ENCODE results near the gene APLP2.

APLP2 gene

GRCh38 chr11:130179396-130180306 lies 110.0 kb downstream of the APLP2 start:
- Histone ChIP-seq H2BK15ac (ENCODE audit: low read depth, poor library complexity, severe bottlenecking) (no peak overlapping the region), H3K36me3 (ENCODE audit: control insufficient read depth in 1 of 2, insufficient read depth in 2 of 2, low read depth in 1 of 2, low read length in 2 of 2) (no peaks in the 10 kb centered on the region), H2AK5ac (ENCODE audit: low read length, severe bottlenecking) (no peak overlapping the region), H2BK12ac (ENCODE audit: low read length in 2 of 2) (no peak overlapping the region), H3K27me3 (ENCODE audit: control insufficient read depth in 1 of 2, insufficient read depth in 1 of 2, low read length in 2 of 2) (peaks cover 3 to 7% of the 10 kb centered on the region in 2 experiments), H2BK5ac (ENCODE audit: low read depth, low read length, poor library complexity, severe bottlenecking) (no peak overlapping the region), H3K4me3 (ENCODE audit: insufficient read depth in 1 of 2, low read depth in 1 of 2, low read length in 2 of 2) (no peak overlapping the region), H3K4ac (ENCODE audit: low read depth in 1 of 2, low read length in 2 of 2) (no peak overlapping the region), H3K27ac (ENCODE audit: low read length, poor library complexity, severe bottlenecking) (no peak overlapping the region), H3K9ac (ENCODE audit: low read length) (no peak overlapping the region), H4K8ac (ENCODE audit: low read length) (no peak overlapping the region), H2BK120ac (ENCODE audit: low read depth, low read length) (no peak overlapping the region), H2AFZ (ENCODE audit: low read depth, low read length) (no peak overlapping the region), H3K18ac (ENCODE audit: low read depth in 1 of 2, low read length in 2 of 2) (no peak overlapping the region), H4K91ac (ENCODE audit: low read length) (no peak overlapping the region), H3K9me3 (ENCODE audit: control insufficient read depth, low read length) (peaks cover 5% of the 10 kb centered on the region), H3K79me1 (replicated peaks; ENCODE audit: low read length, poor library complexity, severe bottlenecking) (no peaks in the 10 kb centered on the region), H3K23ac (ENCODE audit: low read length in 2 of 2) (no peak overlapping the region), H3K4me1 (ENCODE audit: control insufficient read depth, insufficient read depth, low read depth, low read length) (peaks cover 23% of the 10 kb centered on the region), H3K4me2 (ENCODE audit: low read length, poor library complexity, severe bottlenecking) (no peak overlapping the region), H3K14ac (ENCODE audit: low read length in 2 of 2) (no peak overlapping the region)
- WGBS: 90% methylated on average over 21 of the region's 21 CpGs
- no peak for DNase-seq

GRCh38 chr11:130180491-130180890 lies 110.8 kb downstream of the APLP2 start:
- Histone ChIP-seq H3K9me3 (ENCODE audit: control insufficient read depth, low read length) (no peaks in the 10 kb centered on the region), H3K4me3 (ENCODE audit: insufficient read depth in 1 of 2, low read depth in 1 of 2, low read length in 2 of 2) (no peak overlapping the region), H2BK5ac (ENCODE audit: low read depth, low read length, poor library complexity, severe bottlenecking) (no peak overlapping the region), H2BK120ac (ENCODE audit: low read depth, low read length) (no peak overlapping the region), H3K9ac (ENCODE audit: low read length) (no peak overlapping the region), H4K8ac (ENCODE audit: low read length) (no peak overlapping the region), H3K27ac (ENCODE audit: low read length, poor library complexity, severe bottlenecking) (no peak overlapping the region), H3K14ac (ENCODE audit: low read length in 2 of 2) (no peak overlapping the region), H2AFZ (ENCODE audit: low read depth, low read length) (no peak overlapping the region), H3K36me3 (ENCODE audit: control insufficient read depth in 1 of 2, insufficient read depth in 2 of 2, low read depth in 1 of 2, low read length in 2 of 2) (no peaks in the 10 kb centered on the region), H3K4me2 (ENCODE audit: low read length, poor library complexity, severe bottlenecking) (no peak overlapping the region), H2BK15ac (ENCODE audit: low read depth, poor library complexity, severe bottlenecking) (no peak overlapping the region), H2BK12ac (ENCODE audit: low read length in 2 of 2) (no peak overlapping the region), H3K18ac (ENCODE audit: low read depth in 1 of 2, low read length in 2 of 2) (no peak overlapping the region), H4K91ac (ENCODE audit: low read length) (no peak overlapping the region), H3K4ac (ENCODE audit: low read depth in 1 of 2, low read length in 2 of 2) (no peak overlapping the region), H2AK5ac (ENCODE audit: low read length, severe bottlenecking) (no peak overlapping the region), H3K23ac (ENCODE audit: low read length in 2 of 2) (no peak overlapping the region), H3K27me3 (ENCODE audit: control insufficient read depth in 1 of 2, insufficient read depth in 1 of 2, low read length in 2 of 2) (peaks cover 0 to 4% of the 10 kb centered on the region in 2 experiments), H3K79me1 (replicated peaks; ENCODE audit: low read length, poor library complexity, severe bottlenecking) (no peaks in the 10 kb centered on the region), H3K4me1 (ENCODE audit: control insufficient read depth, insufficient read depth, low read depth, low read length) (peaks cover 23% of the 10 kb centered on the region)
- WGBS: 78% methylated on average over 3 of the region's 4 CpGs
- no peak for DNase-seq

GRCh38 chr11:130180896-130181294 lies 111.2 kb downstream of the APLP2 start:
- WGBS: 86% methylated on average over 8 of the region's 8 CpGs
- H2BK120ac ChIP-seq (ENCODE audit: low read depth, low read length): no peak overlapping the region

GRCh38 chr11:130181295-130182272 lies 111.9 kb downstream of the APLP2 start:
- H3K9me3 ChIP-seq (ENCODE audit: control insufficient read depth, low read length): no peaks in the 10 kb centered on the region
- H2BK5ac ChIP-seq (ENCODE audit: low read depth, low read length, poor library complexity, severe bottlenecking): no peak overlapping the region
- WGBS: 81% methylated on average over 8 of the region's 11 CpGs

More at GRCh38 chr11:130180896-130181294, 111.2 kb downstream of the APLP2 start:
- Histone ChIP-seq H3K4me2 (ENCODE audit: low read length, poor library complexity, severe bottlenecking) (no peak overlapping the region), H3K79me1 (replicated peaks; ENCODE audit: low read length, poor library complexity, severe bottlenecking) (no peaks in the 10 kb centered on the region), H4K8ac (ENCODE audit: low read length) (no peak overlapping the region), H2AK5ac (ENCODE audit: low read length, severe bottlenecking) (peak overlapping the region; percentile 9), H3K18ac (ENCODE audit: low read depth in 1 of 2, low read length in 2 of 2) (no peak overlapping the region), H3K27ac (ENCODE audit: low read length, poor library complexity, severe bottlenecking) (no peak overlapping the region), H2BK12ac (ENCODE audit: low read length in 2 of 2) (no peak overlapping the region), H3K36me3 (ENCODE audit: control insufficient read depth in 1 of 2, insufficient read depth in 2 of 2, low read depth in 1 of 2, low read length in 2 of 2) (no peaks in the 10 kb centered on the region), H3K4me1 (ENCODE audit: control insufficient read depth, insufficient read depth, low read depth, low read length) (peaks cover 23% of the 10 kb centered on the region), H3K9ac (ENCODE audit: low read length) (no peak overlapping the region), H3K4ac (ENCODE audit: low read depth in 1 of 2, low read length in 2 of 2) (no peak overlapping the region), H3K23ac (ENCODE audit: low read length in 2 of 2) (no peak overlapping the region), H2AFZ (ENCODE audit: low read depth, low read length) (no peak overlapping the region), H3K9me3 (ENCODE audit: control insufficient read depth, low read length) (no peaks in the 10 kb centered on the region), H4K91ac (ENCODE audit: low read length) (no peak overlapping the region), H2BK15ac (ENCODE audit: low read depth, poor library complexity, severe bottlenecking) (no peak overlapping the region), H3K4me3 (ENCODE audit: insufficient read depth in 1 of 2, low read depth in 1 of 2, low read length in 2 of 2) (no peak overlapping the region), H3K14ac (ENCODE audit: low read length in 2 of 2) (peak overlapping the region in 1 of 2 experiments; percentile 48), H3K27me3 (ENCODE audit: control insufficient read depth in 1 of 2, insufficient read depth in 1 of 2, low read length in 2 of 2) (peaks cover 0 to 4% of the 10 kb centered on the region in 2 experiments), H2BK5ac (ENCODE audit: low read depth, low read length, poor library complexity, severe bottlenecking) (no peak overlapping the region)
- DNase-seq: no peak

More at GRCh38 chr11:130181295-130182272, 111.9 kb downstream of the APLP2 start:
- no peak overlapping the region for H3K27ac ChIP-seq (ENCODE audit: low read length, poor library complexity, severe bottlenecking)
- H3K4ac ChIP-seq (ENCODE audit: low read depth in 1 of 2, low read length in 2 of 2): no peak overlapping the region
- H3K9ac ChIP-seq (ENCODE audit: low read length): no peak overlapping the region
- no peak overlapping the region for H4K91ac ChIP-seq (ENCODE audit: low read length)
- H4K8ac ChIP-seq (ENCODE audit: low read length): no peak overlapping the region
- H3K4me3 ChIP-seq (ENCODE audit: insufficient read depth in 1 of 2, low read depth in 1 of 2, low read length in 2 of 2): no peak overlapping the region
- H2BK15ac ChIP-seq (ENCODE audit: low read depth, poor library complexity, severe bottlenecking): no peak overlapping the region
- H3K23ac ChIP-seq (ENCODE audit: low read length in 2 of 2): no peak overlapping the region
- H3K27me3 ChIP-seq (ENCODE audit: control insufficient read depth in 1 of 2, insufficient read depth in 1 of 2, low read length in 2 of 2): peaks cover 0 to 4% of the 10 kb centered on the region in 2 experiments
- H3K79me1 ChIP-seq (replicated peaks; ENCODE audit: low read length, poor library complexity, severe bottlenecking): no peaks in the 10 kb centered on the region
- peak; percentile 66 for DNase-seq
- no peak overlapping the region for H2BK120ac ChIP-seq (ENCODE audit: low read depth, low read length)
- peaks cover 23% of the 10 kb centered on the region for H3K4me1 ChIP-seq (ENCODE audit: control insufficient read depth, insufficient read depth, low read depth, low read length)
- H3K14ac ChIP-seq (ENCODE audit: low read length in 2 of 2): no peak overlapping the region
- no peaks in the 10 kb centered on the region for H3K36me3 ChIP-seq (ENCODE audit: control insufficient read depth in 1 of 2, insufficient read depth in 2 of 2, low read depth in 1 of 2, low read length in 2 of 2)
- H2BK12ac ChIP-seq (ENCODE audit: low read length in 2 of 2): no peak overlapping the region
- no peak overlapping the region for H2AFZ ChIP-seq (ENCODE audit: low read depth, low read length)
- H3K4me2 ChIP-seq (ENCODE audit: low read length, poor library complexity, severe bottlenecking): no peak overlapping the region
- no peak overlapping the region for H2AK5ac ChIP-seq (ENCODE audit: low read length, severe bottlenecking)
- H3K18ac ChIP-seq (ENCODE audit: low read depth in 1 of 2, low read length in 2 of 2): no peak overlapping the region
